Endothelial cell of umbilical vein (primary cell): ENCODE results near the gene EEFSEC. TPM values are rescaled to one million over a fixed set of nuclear protein-coding genes. Genes with fewer than 3 reads are reported as not detected.

Experiments
- BruUV-seq: library from RNA; stranded (reverse); fragments of 400-500 nt; replicated peaks from 2 replicates; lab custom pipeline; 2021; lab: Mats Ljungman, UMichigan
- CTCF ChIA-PET: fragments of 300-600, 350-600 bp; sonication (Branson Sonifier 250); formaldehyde crosslinking; loops from one replicate; lab custom pipeline; 2021; ENCODE audit warnings: antibody characterized with exemption, inconsistent platforms; lab: Charles Lee
- POLR2A ChIA-PET: fragments of 300-600, 350-600 bp; sonication (Branson Sonifier 250); formaldehyde crosslinking; loops from one replicate; lab custom pipeline; 2021; ENCODE audit warnings: antibody characterized with exemption, inconsistent platforms; lab: Charles Lee
- DNase-seq: peaks from one replicate; pipeline ENCODE4 v3.0.0-alpha.2; 2011; ENCODE audit warnings: low read depth, low spot score
- FAIRE-seq: peaks from 2 replicates; lab custom pipeline; 2011; peaks lifted over from hg19 to GRCh38; lab: Jason Lieb, UNC
- H2AFZ ChIP-seq: 2 replicates; pipeline ENCODE4 v1.6.0; 2012; ENCODE audit warnings: low read depth, low read length, control low read depth, inconsistent platforms
- H3K27ac ChIP-seq: 2 replicates; pipeline ENCODE4 v1.5.1; 2011; ENCODE audit warnings: low read depth, mild to moderate bottlenecking, control low read depth, low read length, moderate library complexity; ENCODE audit not compliant: insufficient read depth
- H3K27me3 ChIP-seq, 2 experiments: 2 replicates each; pipeline versions ENCODE4 v1.6.0 to v1.6.1; 2011; ENCODE audit warnings: low read length in 2 of 2, mixed read lengths in 1 of 2; ENCODE audit not compliant: control insufficient read depth in 2 of 2, insufficient read depth in 2 of 2
- H3K36me3 ChIP-seq, 2 experiments: 2 replicates in 1 of 2; 3 replicates in 1 of 2; pipeline ENCODE4 v1.5.1; 2011; ENCODE audit warnings: low read length in 2 of 2, mild to moderate bottlenecking in 1 of 2, moderate library complexity in 1 of 2; ENCODE audit not compliant: control insufficient read depth in 2 of 2, insufficient read depth in 2 of 2; ENCODE audit errors: extremely low read depth in 1 of 2
- H3K4me1 ChIP-seq: 3 replicates; pipeline ENCODE4 v1.5.1; 2011; ENCODE audit warnings: mild to moderate bottlenecking, low read length; ENCODE audit not compliant: control insufficient read depth, insufficient read depth; ENCODE audit errors: extremely low read depth
- H3K4me2 ChIP-seq: 2 replicates; pipeline ENCODE4 v1.6.1; 2011; ENCODE audit warnings: low read length, control low read depth, mixed read lengths; ENCODE audit not compliant: insufficient read depth
- H3K4me3 ChIP-seq, 3 experiments: fragments of 200-600 bp in 1 of 3; sonication (generic), shearing (Covaris generic) in 1 of 3; replicated peaks in 1 of 3; 2 replicates each; pipeline ENCODE4 v1.5.1; 2011 to 2016; ENCODE audit warnings: control low read depth in 3 of 3, low read length in 3 of 3, mild to moderate bottlenecking in 2 of 3, inconsistent platforms in 1 of 3, low read depth in 1 of 3, moderate library complexity in 1 of 3; ENCODE audit not compliant: insufficient read depth in 1 of 3
- H3K79me2 ChIP-seq: 2 replicates; pipeline ENCODE4 v1.6.0; 2012; ENCODE audit warnings: low read length, inconsistent platforms; ENCODE audit not compliant: control insufficient read depth, insufficient read depth
- H3K9ac ChIP-seq: replicated peaks from 2 replicates; pipeline ENCODE3; 2011; ENCODE audit warnings: low read length, control low read depth; ENCODE audit not compliant: insufficient read depth; ENCODE audit errors: extremely low read depth
- H3K9me1 ChIP-seq: replicated peaks from 3 replicates; pipeline ENCODE4 v1.6.0; 2011; ENCODE audit warnings: mild to moderate bottlenecking, low read length; ENCODE audit not compliant: control insufficient read depth, insufficient read depth; ENCODE audit errors: extremely low read depth
- H3K9me3 ChIP-seq: replicated peaks from 2 replicates; pipeline ENCODE4 v1.5.1; 2012; ENCODE audit warnings: low read length, inconsistent platforms; ENCODE audit not compliant: control insufficient read depth, insufficient read depth
- H4K20me1 ChIP-seq: replicated peaks from 2 replicates; pipeline ENCODE3; 2011; ENCODE audit warnings: mild to moderate bottlenecking, low read length; ENCODE audit not compliant: control insufficient read depth, insufficient read depth; ENCODE audit errors: extremely low read depth
- EZH2 ChIP-seq: IDR thresholded peaks from 2 replicates; pipeline ENCODE4 v1.6.1; 2012; ENCODE audit warnings: borderline replicate concordance, low read depth, mild to moderate bottlenecking, moderate library complexity, low read length, inconsistent platforms; ENCODE audit not compliant: severe bottlenecking
- FOS ChIP-seq: IDR thresholded peaks from 2 replicates; pipeline ENCODE4 v1.6.1; 2011; ENCODE audit warnings: mild to moderate bottlenecking, low read length, moderate library complexity, borderline replicate concordance; ENCODE audit not compliant: insufficient read depth
- GATA2 ChIP-seq: IDR thresholded peaks from 2 replicates; pipeline ENCODE4 v1.7.0; 2011; ENCODE audit warnings: low read depth, mild to moderate bottlenecking, moderate library complexity, mixed read lengths, low read length; ENCODE audit not compliant: insufficient read length, insufficient read depth
- JUN ChIP-seq: IDR thresholded peaks from 2 replicates; pipeline ENCODE4 v1.6.1; 2011; ENCODE audit warnings: borderline replicate concordance, low read depth; ENCODE audit not compliant: insufficient read length, insufficient read depth
- MYC ChIP-seq: IDR thresholded peaks from one replicate; pipeline ENCODE4 v1.6.1; 2011; ENCODE audit warnings: mild to moderate bottlenecking, low read depth, low read length
- POLR2A ChIP-seq: IDR thresholded peaks from 2 replicates; pipeline ENCODE4 v1.6.1; 2012; ENCODE audit warnings: low read depth, mild to moderate bottlenecking, control low read depth, low read length
- POLR2AphosphoS5 ChIP-seq: IDR thresholded peaks from 2 replicates; pipeline ENCODE4 v1.6.1; 2012; ENCODE audit warnings: low read depth, mild to moderate bottlenecking, control low read depth, low read length, moderate library complexity; ENCODE audit not compliant: insufficient read depth
- dilution Hi-C: fragments of 300-500 bp; cut with MboI; formaldehyde crosslinking; loops from one replicate; pipeline ENCODE4 v1.15.0; 2019; ENCODE audit warnings: low sequenced_read_pairs; ENCODE audit not compliant: extremely low pct_ligation_motif_present
- intact Hi-C: fragments of 100-400 bp; cut with micrococcal nuclease; formaldehyde crosslinking; loops from one replicate; pipeline ENCODE4 v1.10.0; 2022
- polyA plus RNA-seq, 4 experiments: library from polyadenylated mRNA; depleted of rRNA in 3 of 4; stranded (reverse) in 3 of 4; unstranded in 1 of 4; fragments of >200 nt; gene quantifications; 2 replicates each; pipeline versions ENCODE4 v1.2.1 to v1.2.3, GENCODE V29; 2011 to 2012; ENCODE audit warnings: missing spikeins in 1 of 4
- total RNA-seq: library from RNA; stranded (reverse); gene quantifications from 2 replicates; pipeline ENCODE4 v1.2.3, GENCODE V29; 2021
- TF ChIP-seq, protein P1 (sequence below), 2 donors: IDR thresholded peaks; 1 replicate in 1 of 2; 2 replicates in 1 of 2; pipeline ENCODE4 v1.5.1; 2011; ENCODE audit warnings: low read length in 2 of 2, mild to moderate bottlenecking in 2 of 2, moderate library complexity in 2 of 2, control low read depth in 1 of 2, inconsistent platforms in 1 of 2, low read depth in 1 of 2; ENCODE audit not compliant: insufficient read depth in 1 of 2; ENCODE audit errors: extremely low read depth in 1 of 2
- TF ChIP-seq, protein P2 (sequence below): IDR thresholded peaks from 2 replicates; pipeline ENCODE4 v1.6.1; 2011; ENCODE audit not compliant: insufficient read depth, insufficient read length

Gene EEFSEC
- total and polyA plus RNA-seq, 2 donors (not counting 3 experiments of a cell fraction or from before 2014, with no cell fraction given), result 13.1 to 14.5 TPM

DNA sequence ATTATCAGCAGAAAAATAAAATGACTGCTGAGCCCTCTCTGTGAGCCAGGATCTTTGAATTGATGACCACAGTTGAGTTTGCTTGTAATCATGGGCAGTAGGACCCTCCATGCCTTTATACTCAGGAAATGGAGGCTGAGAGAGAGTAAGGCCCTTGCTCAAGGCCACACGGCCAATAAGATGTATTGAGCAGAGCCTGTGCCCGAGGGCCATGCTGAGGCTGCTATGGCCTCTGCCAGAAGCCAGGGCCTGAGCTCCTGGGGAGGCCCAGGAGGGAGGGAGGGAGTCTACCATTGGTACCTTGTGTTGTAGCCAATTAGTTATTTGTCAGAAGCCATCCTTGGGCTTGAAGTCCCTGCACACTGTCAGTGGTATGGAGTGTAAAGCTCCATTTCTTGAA, 162.0 kb downstream of the EEFSEC start:
- POLR2A ChIA-PET, result no interaction called here
- CTCF ChIA-PET, result no interaction called here
- no peaks in the 10 kb centered on the region for H3K79me2 ChIP-seq

More for the DNA sequence above, 162.0 kb downstream of the EEFSEC start:
- FAIRE-seq (no peak), DNase-seq (no peak)
- Histone ChIP-seq H3K4me2 (no peak overlapping the region), H3K27me3 (no peaks in the 10 kb centered on the region), H4K20me1 (no peaks in the 10 kb centered on the region), H3K9ac (no peak overlapping the region), H2AFZ (no peak overlapping the region), H3K27ac (no peak overlapping the region), H3K36me3 (no peaks in the 10 kb centered on the region), H3K9me3 (no peaks in the 10 kb centered on the region), H3K4me3 (no peak overlapping the region), H3K4me1 (no peaks in the 10 kb centered on the region), H3K9me1 (no peaks in the 10 kb centered on the region)
- dilution Hi-C loops, result no loop called here
- no TSS peak for BruUV-seq
- TF ChIP-seq FOS, result no peak
- no peak for TF ChIP-seq JUN
- TF ChIP-seq, protein P1, sequence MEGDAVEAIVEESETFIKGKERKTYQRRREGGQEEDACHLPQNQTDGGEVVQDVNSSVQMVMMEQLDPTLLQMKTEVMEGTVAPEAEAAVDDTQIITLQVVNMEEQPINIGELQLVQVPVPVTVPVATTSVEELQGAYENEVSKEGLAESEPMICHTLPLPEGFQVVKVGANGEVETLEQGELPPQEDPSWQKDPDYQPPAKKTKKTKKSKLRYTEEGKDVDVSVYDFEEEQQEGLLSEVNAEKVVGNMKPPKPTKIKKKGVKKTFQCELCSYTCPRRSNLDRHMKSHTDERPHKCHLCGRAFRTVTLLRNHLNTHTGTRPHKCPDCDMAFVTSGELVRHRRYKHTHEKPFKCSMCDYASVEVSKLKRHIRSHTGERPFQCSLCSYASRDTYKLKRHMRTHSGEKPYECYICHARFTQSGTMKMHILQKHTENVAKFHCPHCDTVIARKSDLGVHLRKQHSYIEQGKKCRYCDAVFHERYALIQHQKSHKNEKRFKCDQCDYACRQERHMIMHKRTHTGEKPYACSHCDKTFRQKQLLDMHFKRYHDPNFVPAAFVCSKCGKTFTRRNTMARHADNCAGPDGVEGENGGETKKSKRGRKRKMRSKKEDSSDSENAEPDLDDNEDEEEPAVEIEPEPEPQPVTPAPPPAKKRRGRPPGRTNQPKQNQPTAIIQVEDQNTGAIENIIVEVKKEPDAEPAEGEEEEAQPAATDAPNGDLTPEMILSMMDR (IDR thresholded peaks at IDR 0.05; ENCODE audit: extremely low read depth in 1 of 2, insufficient read depth in 1 of 2, low read depth in 1 of 2, low read length in 2 of 2), result no peak
- TF ChIP-seq POLR2A, result no peak
- no peak for TF ChIP-seq GATA2
- TF ChIP-seq, protein P2, sequence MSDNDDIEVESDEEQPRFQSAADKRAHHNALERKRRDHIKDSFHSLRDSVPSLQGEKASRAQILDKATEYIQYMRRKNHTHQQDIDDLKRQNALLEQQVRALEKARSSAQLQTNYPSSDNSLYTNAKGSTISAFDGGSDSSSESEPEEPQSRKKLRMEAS, result no peak
- TF ChIP-seq EZH2, result no peak
- TF ChIP-seq MYC, result no peak
- no peak for TF ChIP-seq POLR2AphosphoS5
- intact Hi-C loops, result no loop called here
